Breast epithelium (tissue), 3 donors: Measurements from ENCODE around the gene SLC9A8.

Experiments used
- CTCF ChIP-seq, 3 donors: fragments of 450-650 bp; IDR thresholded peaks; one replicate each; pipeline ENCODE4 v1.5.1; 2016 to 2017; ENCODE audit warnings: antibody characterized with exemption in 3 of 3, mild to moderate bottlenecking in 3 of 3, moderate library complexity in 3 of 3
- POLR2A ChIP-seq: fragments of 450-650 bp; IDR thresholded peaks from one replicate; pipeline ENCODE4 v1.6.1; 2016; ENCODE audit warnings: antibody characterized with exemption, mild to moderate bottlenecking, moderate library complexity
- POLR2AphosphoS5 ChIP-seq, 3 donors: sonication (generic); formaldehyde crosslinking; IDR thresholded peaks; one replicate each; pipeline ENCODE4 v1.6.1; 2017; ENCODE audit warnings: antibody characterized with exemption in 3 of 3

GRCh38 chr20:49936153-49937026 lies 123.8 kb downstream of the SLC9A8 start, which contains the start of gene RNF114:
- TF ChIP-seq POLR2A (peak; percentile 87), CTCF (IDR thresholded peaks at IDR 0.05) (no peak), POLR2AphosphoS5 (IDR thresholded peaks at IDR 0.05) (peak; percentile 94 to 99 (median 96))
